ENCODE results near the gene NKAIN2.

- TF ChIP-seq, protein P1, sequence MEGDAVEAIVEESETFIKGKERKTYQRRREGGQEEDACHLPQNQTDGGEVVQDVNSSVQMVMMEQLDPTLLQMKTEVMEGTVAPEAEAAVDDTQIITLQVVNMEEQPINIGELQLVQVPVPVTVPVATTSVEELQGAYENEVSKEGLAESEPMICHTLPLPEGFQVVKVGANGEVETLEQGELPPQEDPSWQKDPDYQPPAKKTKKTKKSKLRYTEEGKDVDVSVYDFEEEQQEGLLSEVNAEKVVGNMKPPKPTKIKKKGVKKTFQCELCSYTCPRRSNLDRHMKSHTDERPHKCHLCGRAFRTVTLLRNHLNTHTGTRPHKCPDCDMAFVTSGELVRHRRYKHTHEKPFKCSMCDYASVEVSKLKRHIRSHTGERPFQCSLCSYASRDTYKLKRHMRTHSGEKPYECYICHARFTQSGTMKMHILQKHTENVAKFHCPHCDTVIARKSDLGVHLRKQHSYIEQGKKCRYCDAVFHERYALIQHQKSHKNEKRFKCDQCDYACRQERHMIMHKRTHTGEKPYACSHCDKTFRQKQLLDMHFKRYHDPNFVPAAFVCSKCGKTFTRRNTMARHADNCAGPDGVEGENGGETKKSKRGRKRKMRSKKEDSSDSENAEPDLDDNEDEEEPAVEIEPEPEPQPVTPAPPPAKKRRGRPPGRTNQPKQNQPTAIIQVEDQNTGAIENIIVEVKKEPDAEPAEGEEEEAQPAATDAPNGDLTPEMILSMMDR (conservative IDR thresholded peaks at IDR 0.05 in 1 of 2, IDR thresholded peaks at IDR 0.05 in 1 of 2; ENCODE audit: extremely low read depth in 1 of 2, insufficient read depth in 1 of 2, low read depth in 1 of 2, low read length in 2 of 2), result no peak
- TF ChIP-seq EZH2 (IDR thresholded peaks at IDR 0.05; ENCODE audit: borderline replicate concordance, low read length), result no peak
These were observed 328.1 kb downstream of the NKAIN2 start for GRCh38 chr6:124131779-124132178.

All from mammary epithelial cell (primary cell).